ENCODE measurements around the gene RICTOR. TPM values are rescaled to one million over a fixed set of nuclear protein-coding genes. Genes with fewer than 3 reads are reported as not detected.

RICTOR gene
- total RNA-seq, 1 donor from 2014 or later = 41.3 TPM

- H3K27ac Mint-ChIP-seq = no peak overlapping the region
- peaks cover 12% of the 10 kb centered on the region for H3K4me1 Mint-ChIP-seq
- H3K4me2 ChIP-seq = no peak overlapping the region
- H3K9me3 Mint-ChIP-seq = no peaks in the 10 kb centered on the region
- H3F3A ChIP-seq (ENCODE audit: low read depth) = peaks cover 14% of the 10 kb centered on the region
- H3K9ac ChIP-seq = no peak overlapping the region
- H3K36me3 Mint-ChIP-seq = no peaks in the 10 kb centered on the region
- no peaks in the 10 kb centered on the region for H3K36me3 ChIP-seq
- no peaks in the 10 kb centered on the region for H3K27me3 ChIP-seq
- H2AFZ ChIP-seq (replicated peaks) = no peak overlapping the region
- H4K20me1 ChIP-seq (ENCODE audit: low read depth) = peaks cover 7% of the 10 kb centered on the region
- H3K27ac ChIP-seq = no peak overlapping the region
- no peaks in the 10 kb centered on the region for H3K9me3 ChIP-seq (ENCODE audit: low read depth)
- DNase-seq (ENCODE audit: low spot score) = no peak
- H3K4me3 Mint-ChIP-seq = no peak overlapping the region
- peaks cover 11% of the 10 kb centered on the region for H3K4me1 ChIP-seq
- H3K4me3 ChIP-seq = no peak overlapping the region
- no peak for TF ChIP-seq EZH2phosphoT487 (IDR thresholded peaks at IDR 0.05)
- no peak for TF ChIP-seq EZH2 (IDR thresholded peaks at IDR 0.05)
- no peak for TF ChIP-seq CTCF (IDR thresholded peaks at IDR 0.05)
- H3K27me3 Mint-ChIP-seq (ENCODE audit: insufficient read depth, low read depth) = peaks cover 11% of the 10 kb centered on the region
- peaks cover 16% of the 10 kb centered on the region for H3K79me2 ChIP-seq (ENCODE audit: low read depth)
These were observed 2.8 kb upstream of the RICTOR start for GRCh38 chr5:39076757-39077728.

- Mint-ChIP-seq H3K4me1 (peaks cover 16% of the 10 kb centered on the region), H3K27ac (no peak overlapping the region), H3K27me3 (ENCODE audit: insufficient read depth, low read depth) (peaks cover 11% of the 10 kb centered on the region), H3K36me3 (no peaks in the 10 kb centered on the region), H3K9me3 (no peaks in the 10 kb centered on the region), H3K4me3 (peak overlapping the region; percentile 41)
- Histone ChIP-seq H3K36me3 (no peaks in the 10 kb centered on the region), H3K4me3 (no peak overlapping the region), H2AFZ (replicated peaks) (no peak overlapping the region), H4K20me1 (ENCODE audit: low read depth) (peaks cover 15% of the 10 kb centered on the region), H3F3A (ENCODE audit: low read depth) (peaks cover 14% of the 10 kb centered on the region), H3K4me1 (peaks cover 11% of the 10 kb centered on the region), H3K9me3 (ENCODE audit: low read depth) (no peaks in the 10 kb centered on the region), H3K27ac (no peak overlapping the region), H3K27me3 (no peaks in the 10 kb centered on the region), H3K9ac (no peak overlapping the region), H3K79me2 (ENCODE audit: low read depth) (peaks cover 24% of the 10 kb centered on the region), H3K4me2 (no peak overlapping the region)
- DNase-seq (ENCODE audit: low spot score) = no peak
- TF ChIP-seq CTCF (IDR thresholded peaks at IDR 0.05) = no peak
- TF ChIP-seq EZH2 (IDR thresholded peaks at IDR 0.05) = no peak
- TF ChIP-seq EZH2phosphoT487 (IDR thresholded peaks at IDR 0.05) = no peak
These were observed 2.0 kb upstream of the RICTOR start for GRCh38 chr5:39076101-39076756.

GRCh38 chr5:39073767-39074016 is 507 bp downstream of the RICTOR start:
- peak overlapping the region; percentile 91 for H3K4me3 ChIP-seq
- peaks cover 48% of the 10 kb centered on the region for H3K79me2 ChIP-seq (ENCODE audit: low read depth)
- Mint-ChIP-seq H3K27ac (peak overlapping the region; percentile 95), H3K4me1 (peaks cover 16% of the 10 kb centered on the region), H3K4me3 (peak overlapping the region; percentile 97), H3K9me3 (no peaks in the 10 kb centered on the region), H3K27me3 (ENCODE audit: insufficient read depth, low read depth) (peaks cover 7% of the 10 kb centered on the region), H3K36me3 (peaks cover 10% of the 10 kb centered on the region)
- H3K27me3 ChIP-seq = no peaks in the 10 kb centered on the region
- H3K4me2 ChIP-seq = peak overlapping the region; percentile 77
- no peak for DNase-seq (ENCODE audit: low spot score)
- peak overlapping the region; percentile 98 for H3K27ac ChIP-seq
- no peaks in the 10 kb centered on the region for H3K36me3 ChIP-seq
- peaks cover 17% of the 10 kb centered on the region for H4K20me1 ChIP-seq (ENCODE audit: low read depth)
- H2AFZ ChIP-seq (replicated peaks) = peak overlapping the region; percentile 93
- H3K9me3 ChIP-seq (ENCODE audit: low read depth) = no peaks in the 10 kb centered on the region
- peak overlapping the region; percentile 96 for H3K9ac ChIP-seq
- peaks cover 11% of the 10 kb centered on the region for H3K4me1 ChIP-seq
- TF ChIP-seq CTCF (IDR thresholded peaks at IDR 0.05) = no peak
- TF ChIP-seq EZH2 (IDR thresholded peaks at IDR 0.05) = no peak
- no peak for TF ChIP-seq EZH2phosphoT487 (IDR thresholded peaks at IDR 0.05)
- H3F3A ChIP-seq (ENCODE audit: low read depth) = peaks cover 14% of the 10 kb centered on the region

Data from neural progenitor cell (in vitro differentiated cells).